Immature natural killer cell (primary cell): Measurements from ENCODE around the gene CSRNP3. TPM values are rescaled to one million over a fixed set of nuclear protein-coding genes. Genes with fewer than 3 reads are reported as not detected.
A peak's percentile ranks its signal among the peaks of the same experiment; 100 is the strongest.

Source experiments
- DNase-seq, 3 donors: peaks; one replicate each; pipeline ENCODE4 v3.0.0; 2022; ENCODE audit warnings: mixed read lengths in 1 of 3
- H3K27ac Mint-ChIP-seq, 6 donors: one replicate each; pipeline ENCODE4 v1.8.0; 2020; ENCODE audit warnings: mixed read lengths in 6 of 6, mild to moderate bottlenecking in 5 of 6, inconsistent platforms in 4 of 6, moderate library complexity in 3 of 6
- H3K27me3 Mint-ChIP-seq, 3 donors: one replicate each; pipeline ENCODE4 v1.8.0; 2020 to 2021; ENCODE audit warnings: low read depth in 3 of 3, mild to moderate bottlenecking in 3 of 3, mixed read lengths in 3 of 3, moderate library complexity in 3 of 3, inconsistent platforms in 1 of 3
- H3K36me3 Mint-ChIP-seq, 3 donors: one replicate each; pipeline ENCODE4 v1.8.0; 2020; ENCODE audit warnings: mixed read lengths in 3 of 3, inconsistent platforms in 2 of 3, mild to moderate bottlenecking in 2 of 3
- H3K4me1 Mint-ChIP-seq, 2 donors: one replicate each; pipeline ENCODE4 v1.8.0; 2020; ENCODE audit warnings: inconsistent platforms in 2 of 2, mild to moderate bottlenecking in 2 of 2, mixed read lengths in 2 of 2, moderate library complexity in 1 of 2
- H3K4me3 Mint-ChIP-seq, 5 donors: one replicate each; pipeline ENCODE4 v1.8.0; 2020; ENCODE audit warnings: mild to moderate bottlenecking in 5 of 5, mixed read lengths in 5 of 5, inconsistent platforms in 3 of 5, moderate library complexity in 3 of 5
- H3K9me3 Mint-ChIP-seq, 6 donors: one replicate each; pipeline ENCODE4 v1.8.0; 2020; ENCODE audit warnings: mild to moderate bottlenecking in 6 of 6, mixed read lengths in 6 of 6, inconsistent platforms in 4 of 6, moderate library complexity in 3 of 6
- polyA plus RNA-seq, 3 donors: library from polyadenylated mRNA; unstranded; fragments of 300-500 nt; fragmentation: Illumina TruSeq; gene quantifications; one replicate each; pipeline ENCODE4 v1.2.3, GENCODE V29; 2021

Gene CSRNP3
- polyA plus RNA-seq, 3 donors from 2014 or later, result not detected

GRCh38 chr2:165536851-165537499 is 67.5 kb downstream of the CSRNP3 start:
- Mint-ChIP-seq H3K27me3 (peaks cover 0 to 2% (median 1%) of the 10 kb centered on the region in 3 donors), H3K27ac (no peak overlapping the region), H3K4me3 (no peak overlapping the region), H3K9me3 (peaks cover 0 to 3% (median 0%) of the 10 kb centered on the region in 6 donors), H3K4me1 (no peaks in the 10 kb centered on the region), H3K36me3 (no peaks in the 10 kb centered on the region)
- DNase-seq, result no peak

GRCh38 chr2:165539985-165540384 is 70.5 kb downstream of the CSRNP3 start:
- H3K27ac Mint-ChIP-seq, result no peak overlapping the region
- peaks cover 0 to 2% (median 1%) of the 10 kb centered on the region in 3 donors for H3K27me3 Mint-ChIP-seq
- no peaks in the 10 kb centered on the region for H3K4me1 Mint-ChIP-seq
- H3K36me3 Mint-ChIP-seq, result no peaks in the 10 kb centered on the region
- DNase-seq, result no peak
- H3K4me3 Mint-ChIP-seq, result no peak overlapping the region
- H3K9me3 Mint-ChIP-seq, result peaks cover 0 to 3% (median 0%) of the 10 kb centered on the region in 6 donors

GRCh38 chr2:165544897-165545296 is 75.4 kb downstream of the CSRNP3 start:
- Mint-ChIP-seq H3K9me3 (peaks cover 0 to 3% (median 0%) of the 10 kb centered on the region in 6 donors), H3K4me1 (no peaks in the 10 kb centered on the region), H3K27me3 (peaks cover 0 to 2% (median 1%) of the 10 kb centered on the region in 3 donors), H3K27ac (no peak overlapping the region), H3K4me3 (no peak overlapping the region), H3K36me3 (no peaks in the 10 kb centered on the region)
- DNase-seq, result no peak

- H3K4me3 Mint-ChIP-seq, result no peak overlapping the region
- H3K4me1 Mint-ChIP-seq, result no peaks in the 10 kb centered on the region
- no peaks in the 10 kb centered on the region for H3K9me3 Mint-ChIP-seq
- H3K27me3 Mint-ChIP-seq, result peaks cover 0 to 2% (median 0%) of the 10 kb centered on the region in 3 donors
- no peak for DNase-seq
- no peak overlapping the region for H3K27ac Mint-ChIP-seq
- H3K36me3 Mint-ChIP-seq, result no peaks in the 10 kb centered on the region
These were observed 78.4 kb downstream of the CSRNP3 start for GRCh38 chr2:165547900-165548299.

GRCh38 chr2:165549619-165550018 is 80.1 kb downstream of the CSRNP3 start:
- Mint-ChIP-seq H3K27me3 (peaks cover 0 to 2% (median 0%) of the 10 kb centered on the region in 3 donors), H3K27ac (no peak overlapping the region), H3K9me3 (no peaks in the 10 kb centered on the region), H3K36me3 (no peaks in the 10 kb centered on the region), H3K4me3 (no peak overlapping the region), H3K4me1 (no peaks in the 10 kb centered on the region)
- DNase-seq, result no peak

GRCh38 chr2:165558832-165559231 is 89.3 kb downstream of the CSRNP3 start:
- H3K4me3 Mint-ChIP-seq, result no peak overlapping the region
- no peaks in the 10 kb centered on the region for H3K9me3 Mint-ChIP-seq
- no peak overlapping the region for H3K27ac Mint-ChIP-seq
- no peaks in the 10 kb centered on the region for H3K36me3 Mint-ChIP-seq
- no peaks in the 10 kb centered on the region for H3K4me1 Mint-ChIP-seq
- peaks cover 0 to 2% (median 2%) of the 10 kb centered on the region in 3 donors for H3K27me3 Mint-ChIP-seq
- DNase-seq, result no peak

GRCh38 chr2:165560377-165560988 is 91.0 kb downstream of the CSRNP3 start:
- peaks cover 0 to 4% (median 2%) of the 10 kb centered on the region in 3 donors for H3K27me3 Mint-ChIP-seq
- no peak for DNase-seq
- H3K27ac Mint-ChIP-seq, result no peak overlapping the region
- no peaks in the 10 kb centered on the region for H3K36me3 Mint-ChIP-seq
- H3K4me3 Mint-ChIP-seq, result no peak overlapping the region
- H3K4me1 Mint-ChIP-seq, result no peaks in the 10 kb centered on the region
- no peaks in the 10 kb centered on the region for H3K9me3 Mint-ChIP-seq

- no peak overlapping the region for H3K4me3 Mint-ChIP-seq
- peaks cover 0 to 4% (median 2%) of the 10 kb centered on the region in 3 donors for H3K27me3 Mint-ChIP-seq
- H3K36me3 Mint-ChIP-seq, result no peaks in the 10 kb centered on the region
- H3K9me3 Mint-ChIP-seq, result no peaks in the 10 kb centered on the region
- no peaks in the 10 kb centered on the region for H3K4me1 Mint-ChIP-seq
- DNase-seq, result no peak
- H3K27ac Mint-ChIP-seq, result no peak overlapping the region
These were observed 92.0 kb downstream of the CSRNP3 start for GRCh38 chr2:165561516-165561915.

- Mint-ChIP-seq H3K27ac (no peak overlapping the region), H3K27me3 (peaks cover 0 to 4% (median 2%) of the 10 kb centered on the region in 3 donors), H3K4me1 (no peaks in the 10 kb centered on the region)
These were observed 92.7 kb downstream of the CSRNP3 start for GRCh38 chr2:165562233-165562632.

GRCh38 chr2:165563468-165564225 is 94.1 kb downstream of the CSRNP3 start:
- Mint-ChIP-seq H3K4me3 (no peak overlapping the region), H3K27me3 (peaks cover 0 to 4% (median 3%) of the 10 kb centered on the region in 3 donors)
- DNase-seq, result peak in 1 of 3 donors; percentile 3

More at GRCh38 chr2:165562233-165562632, 92.7 kb downstream of the CSRNP3 start:
- Mint-ChIP-seq H3K36me3 (no peaks in the 10 kb centered on the region), H3K4me3 (no peak overlapping the region), H3K9me3 (no peaks in the 10 kb centered on the region)
- DNase-seq, result no peak

GRCh38 chr2:165566008-165566407 is 96.5 kb downstream of the CSRNP3 start:
- H3K27ac Mint-ChIP-seq, result no peak overlapping the region
- peaks cover 0 to 3% (median 1%) of the 10 kb centered on the region in 3 donors for H3K27me3 Mint-ChIP-seq
- no peaks in the 10 kb centered on the region for H3K4me1 Mint-ChIP-seq
- H3K36me3 Mint-ChIP-seq, result no peaks in the 10 kb centered on the region
- H3K4me3 Mint-ChIP-seq, result no peak overlapping the region
- DNase-seq, result no peak
- no peaks in the 10 kb centered on the region for H3K9me3 Mint-ChIP-seq

More at GRCh38 chr2:165563468-165564225, 94.1 kb downstream of the CSRNP3 start:
- Mint-ChIP-seq H3K9me3 (no peaks in the 10 kb centered on the region), H3K36me3 (no peaks in the 10 kb centered on the region), H3K4me1 (no peaks in the 10 kb centered on the region), H3K27ac (no peak overlapping the region)

- H3K4me1 Mint-ChIP-seq, result no peaks in the 10 kb centered on the region
- no peak overlapping the region for H3K4me3 Mint-ChIP-seq
- DNase-seq, result no peak
- H3K27me3 Mint-ChIP-seq, result peaks cover 1 to 3% (median 2%) of the 10 kb centered on the region in 3 donors
- no peaks in the 10 kb centered on the region for H3K9me3 Mint-ChIP-seq
- H3K36me3 Mint-ChIP-seq, result no peaks in the 10 kb centered on the region
- no peak overlapping the region for H3K27ac Mint-ChIP-seq
These were observed 97.8 kb downstream of the CSRNP3 start for GRCh38 chr2:165567273-165567672.

GRCh38 chr2:165568361-165568760 is 98.9 kb downstream of the CSRNP3 start:
- Mint-ChIP-seq H3K9me3 (no peaks in the 10 kb centered on the region), H3K36me3 (no peaks in the 10 kb centered on the region), H3K4me3 (no peak overlapping the region), H3K27me3 (peaks cover 1 to 3% (median 2%) of the 10 kb centered on the region in 3 donors), H3K4me1 (no peaks in the 10 kb centered on the region), H3K27ac (no peak overlapping the region)
- DNase-seq, result no peak

- H3K27ac Mint-ChIP-seq, result no peak overlapping the region
- H3K4me1 Mint-ChIP-seq, result no peaks in the 10 kb centered on the region
- H3K27me3 Mint-ChIP-seq, result peaks cover 0 to 8% (median 2%) of the 10 kb centered on the region in 3 donors
- H3K9me3 Mint-ChIP-seq, result no peaks in the 10 kb centered on the region
- no peak for DNase-seq
- no peaks in the 10 kb centered on the region for H3K36me3 Mint-ChIP-seq
- H3K4me3 Mint-ChIP-seq, result no peak overlapping the region
These were observed 102.0 kb downstream of the CSRNP3 start for GRCh38 chr2:165571477-165571876.
